NK-92 (cell line): ENCODE measurements around the gene MRPS18A.
"Not testable (repeated sequence)": the region's sequence is repeated elsewhere in the genome, so short reads cannot be mapped to it uniquely, and the experiment has no call there.

Experiments used
- DNase-seq: peaks from one replicate; lab custom pipeline; 2025; ENCODE audit not compliant: unreplicated experiment; lab: John Stamatoyannopoulos, UW

The MRPS18A gene

DNA sequence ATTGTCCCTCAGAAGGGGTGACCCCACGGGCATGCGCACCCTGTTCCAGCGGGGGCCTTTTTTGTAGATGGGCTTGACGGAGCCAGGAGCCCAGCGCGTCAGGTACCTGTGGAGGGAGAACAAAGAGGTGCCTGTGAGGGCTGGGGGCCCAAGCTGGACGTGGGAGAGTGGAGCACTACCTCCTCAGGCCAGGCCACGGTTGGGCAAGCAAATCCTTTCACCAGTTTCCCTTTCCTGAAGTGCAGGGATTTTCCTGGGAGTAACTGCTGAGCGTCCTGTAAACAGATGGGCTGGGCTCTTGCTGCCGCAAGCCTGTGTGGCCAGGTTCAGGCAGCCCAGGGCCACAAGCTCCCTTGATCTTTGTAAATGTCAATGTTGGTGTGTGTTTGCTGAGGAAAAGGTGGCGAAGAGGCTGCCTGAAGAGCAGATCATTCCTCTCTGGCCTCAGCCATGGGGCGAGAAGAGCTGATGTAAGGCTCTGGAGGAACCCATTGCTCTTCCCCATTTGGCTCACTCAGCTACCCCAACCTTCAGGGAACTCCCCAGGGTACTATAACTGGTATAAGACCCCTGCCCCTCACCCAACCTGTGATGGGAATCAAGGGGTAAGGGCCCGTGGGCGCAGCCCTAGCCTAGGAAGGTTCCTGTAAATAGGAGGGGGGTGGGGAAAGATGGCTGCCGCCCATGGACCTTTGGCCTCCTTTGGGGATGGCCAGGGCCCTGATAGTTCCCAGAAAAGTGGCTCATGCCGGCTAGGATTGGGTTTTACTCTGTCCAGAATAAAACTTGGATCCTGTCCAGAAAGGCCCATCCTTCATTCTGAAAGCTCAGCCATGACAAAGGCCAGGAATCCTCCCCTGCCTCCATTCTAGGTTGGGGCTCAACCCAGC is 15.5 kb downstream of the MRPS18A start:
- DNase-seq = no peak

DNA sequence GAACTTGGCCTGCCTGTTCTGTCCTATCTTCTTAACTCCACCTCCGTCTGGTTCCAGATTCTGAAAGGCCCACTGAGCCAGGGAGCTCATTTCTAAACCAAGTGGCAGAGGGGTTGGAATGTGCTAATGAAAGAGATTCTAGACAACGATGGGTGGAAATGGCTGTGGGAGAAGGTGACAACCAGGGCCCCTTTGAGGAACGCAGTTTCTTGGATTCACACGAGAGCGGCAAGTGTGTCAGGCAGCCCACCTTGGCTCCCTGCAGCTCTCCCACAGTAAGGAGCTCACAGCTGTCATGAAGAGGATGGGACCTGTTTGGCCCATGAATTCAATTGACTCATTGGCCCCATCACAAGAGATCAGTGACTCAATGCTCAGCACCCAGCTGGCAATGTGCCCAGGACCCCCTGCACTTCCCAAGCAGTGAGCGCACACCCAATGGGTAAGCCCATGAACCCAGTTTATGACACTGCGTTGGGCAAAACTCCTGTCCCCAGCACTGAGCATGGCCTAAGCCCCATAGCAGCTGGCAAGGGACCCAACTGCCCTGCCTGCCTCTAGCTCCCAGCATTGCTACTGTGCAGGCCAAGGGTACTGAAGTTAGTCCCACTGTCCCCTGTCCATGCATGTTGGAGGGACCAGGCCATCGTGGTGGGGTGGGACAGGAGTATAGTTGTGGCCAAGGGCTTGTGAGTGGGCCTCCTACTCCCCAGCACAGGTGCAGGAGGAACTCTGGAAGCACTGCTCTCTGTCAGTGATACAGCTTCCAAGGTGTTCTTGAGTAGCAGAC is 16.4 kb downstream of the MRPS18A start:
- DNase-seq = no peak

DNA sequence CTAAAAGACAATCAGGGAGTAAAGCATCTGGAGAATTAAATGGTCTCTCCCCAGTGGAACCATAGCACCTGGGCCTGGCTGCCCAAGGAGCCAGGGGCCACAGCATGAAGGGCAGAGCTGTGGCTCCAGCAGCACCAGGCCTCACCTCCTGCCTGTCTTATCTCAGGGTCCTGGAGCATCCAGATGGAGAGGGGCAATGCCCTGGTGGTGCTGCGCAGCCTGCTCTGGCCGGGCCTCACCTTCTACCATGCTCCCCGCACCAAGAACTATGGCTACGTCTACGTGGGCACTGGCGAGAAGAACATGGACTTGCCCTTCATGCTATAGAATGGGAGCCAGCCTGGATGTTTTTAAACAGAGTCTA is 17.0 kb downstream of the MRPS18A start:
- no peak for DNase-seq

GRCh38 chr6:43669922-43670622 is 17.5 kb downstream of the MRPS18A start:
- no peak for DNase-seq

- DNase-seq = no peak
These were observed 18.3 kb downstream of the MRPS18A start for GRCh38 chr6:43669050-43669921.

- no peak for DNase-seq
These were observed 19.2 kb downstream of the MRPS18A start for GRCh38 chr6:43668151-43669028.

DNA sequence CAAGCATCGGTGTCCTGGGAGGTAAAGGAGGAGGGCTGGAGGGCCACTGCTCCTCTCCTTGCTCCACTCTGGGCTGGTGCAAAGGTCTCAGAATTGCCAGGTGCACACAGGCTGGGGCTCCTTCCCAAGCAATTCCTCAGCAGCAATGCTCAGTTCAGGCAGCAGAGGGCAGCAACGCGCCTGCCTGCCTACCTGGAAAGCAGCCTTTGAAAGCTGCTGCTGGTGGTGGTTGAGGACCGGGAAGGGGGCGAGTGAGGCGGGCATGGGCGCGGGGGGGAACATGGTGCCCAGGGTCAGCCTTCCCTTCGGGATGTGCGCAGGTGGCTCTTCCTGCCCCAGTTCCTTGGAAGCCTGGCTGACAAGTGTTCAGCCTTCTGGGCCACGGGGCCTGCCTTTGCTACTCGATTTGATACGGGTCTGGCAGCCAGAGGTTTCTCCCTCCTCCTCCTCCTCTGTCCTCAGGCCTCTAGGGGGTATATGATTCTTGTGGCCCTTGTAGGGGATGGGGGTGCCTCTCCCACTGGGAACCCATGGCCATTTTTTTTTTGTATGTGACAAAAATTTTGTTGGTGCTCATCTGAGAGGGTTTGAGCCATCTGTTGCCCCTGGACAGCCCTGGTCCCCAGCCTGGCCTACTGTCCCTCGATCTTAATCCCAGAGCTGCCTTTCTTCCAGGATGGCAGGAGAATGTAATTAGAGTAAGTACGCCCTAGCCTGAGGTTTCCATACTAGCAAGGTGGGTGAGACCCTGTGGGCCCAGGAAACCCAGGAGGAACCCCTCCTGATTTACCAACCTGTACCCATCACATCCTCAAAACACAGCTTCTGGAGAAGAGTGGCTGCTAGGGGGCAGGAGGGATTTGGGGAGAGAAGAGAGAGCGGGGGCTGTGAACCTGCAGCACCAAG is 20.1 kb downstream of the MRPS18A start:
- no peak for DNase-seq

- DNase-seq = no peak
These were observed 21.2 kb downstream of the MRPS18A start for GRCh38 chr6:43666196-43666920.

DNA sequence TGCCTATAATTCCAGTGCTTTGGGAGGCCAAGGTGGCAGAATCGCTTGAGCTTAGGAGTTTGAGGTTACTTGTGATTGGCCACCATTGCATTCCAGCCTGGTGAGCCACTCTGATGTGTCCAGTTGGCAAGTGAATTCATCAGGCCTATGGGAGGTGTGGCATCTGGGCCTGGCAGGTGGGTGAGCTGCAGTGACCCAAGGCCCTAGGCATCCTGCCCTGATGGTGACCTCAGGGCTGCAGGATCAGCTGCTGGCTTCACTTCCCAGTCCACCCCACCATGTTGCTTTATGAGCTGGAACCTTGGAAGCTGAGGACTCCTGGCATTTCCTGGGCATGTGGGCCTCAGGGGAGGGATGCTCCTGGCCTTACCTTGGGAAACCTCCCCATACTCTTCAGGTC is 22.2 kb downstream of the MRPS18A start:
- no peak for DNase-seq

DNA sequence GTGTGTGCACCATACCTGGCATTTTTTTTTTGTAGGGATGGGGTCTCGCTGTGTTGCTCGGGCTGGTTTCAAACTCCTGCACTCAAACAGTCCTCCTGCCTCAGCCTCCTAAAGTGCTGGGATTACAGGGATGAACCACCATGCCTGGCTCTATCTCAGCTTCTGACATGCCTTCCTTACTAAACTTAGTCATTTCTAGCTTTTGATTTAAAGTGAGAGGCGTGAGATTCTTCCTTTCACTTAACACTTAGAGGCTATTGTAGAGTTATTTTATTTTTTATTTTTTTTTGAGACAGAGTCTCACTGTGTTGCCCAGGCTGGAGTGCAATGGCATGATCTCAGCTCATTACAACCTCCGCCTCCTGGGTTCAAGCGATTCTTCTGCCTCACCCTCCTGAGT is 24.6 kb downstream of the MRPS18A start:
- DNase-seq = not testable (repeated sequence)

DNA sequence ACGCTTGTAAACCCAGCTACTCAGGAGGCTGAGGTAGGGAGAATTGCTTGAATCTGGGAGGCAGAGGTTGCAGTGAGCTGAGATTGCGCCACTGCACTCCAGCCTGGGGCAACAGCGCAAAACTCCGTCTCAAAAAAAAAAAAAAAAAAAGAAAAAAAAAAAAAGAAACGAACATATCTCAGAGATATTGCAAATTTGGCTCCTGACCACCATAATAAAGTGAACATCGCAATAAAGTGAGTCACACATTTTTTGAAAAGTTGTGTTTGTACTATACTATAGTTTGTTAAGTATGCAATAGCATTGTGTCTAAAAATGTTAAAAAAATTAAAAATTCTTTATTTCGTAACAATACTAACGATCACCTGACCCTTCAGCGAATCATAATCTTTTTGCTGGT is 29.4 kb downstream of the MRPS18A start:
- DNase-seq = no peak

- no peak for DNase-seq
These were observed 30.3 kb downstream of the MRPS18A start for GRCh38 chr6:43657221-43657802.

- not testable (repeated sequence) for DNase-seq
These were observed 34.8 kb downstream of the MRPS18A start for GRCh38 chr6:43652822-43653221.

- no peak for DNase-seq
These were observed 39.3 kb downstream of the MRPS18A start for GRCh38 chr6:43648248-43648647.

DNA sequence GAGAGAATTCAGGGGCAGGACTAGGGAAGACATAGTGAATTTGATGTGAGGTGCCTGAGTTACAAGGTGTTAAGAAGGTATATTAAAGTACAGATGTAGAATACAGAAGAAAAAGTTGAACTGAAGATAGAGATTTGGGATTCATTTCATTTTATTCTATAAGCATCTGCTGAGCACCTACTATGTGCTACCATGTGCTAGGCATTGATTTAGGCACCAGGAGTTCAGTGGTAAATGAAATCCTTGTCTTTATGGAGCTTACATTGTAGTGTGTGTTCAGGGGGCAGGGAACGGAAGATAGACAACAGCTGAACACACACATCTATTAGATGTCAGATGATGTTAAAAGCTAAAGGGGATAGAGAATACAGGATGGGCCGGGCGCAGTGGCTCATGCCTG is 40.0 kb downstream of the MRPS18A start:
- no peak for DNase-seq

DNA sequence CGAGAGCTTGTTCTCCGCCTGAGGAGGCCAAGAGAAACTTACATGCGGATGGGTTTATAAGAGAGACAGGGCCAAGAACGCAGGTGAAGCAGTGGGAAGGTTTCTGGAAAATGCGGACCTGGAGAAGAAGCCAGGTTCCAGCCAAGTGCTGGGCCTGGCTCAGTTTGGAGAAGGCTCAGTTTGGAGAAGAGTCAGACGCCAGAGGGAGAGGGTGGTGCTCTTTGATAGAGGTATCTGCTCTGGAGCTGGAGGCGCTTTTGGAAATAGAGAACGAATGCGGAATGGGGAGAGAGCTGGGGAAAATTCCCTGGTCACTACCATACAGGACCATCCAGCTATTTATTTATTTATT is 42.0 kb downstream of the MRPS18A start:
- no peak for DNase-seq

GRCh38 chr6:43644940-43645612 is 42.5 kb downstream of the MRPS18A start, which contains the start of gene RSPH9:
Gene RSPH9 (plus strand): TSS chr6:43645036. CDS start chr6:43645099, 63 bp downstream.
- no peak for DNase-seq
